Anterior cingulate cortex (tissue), 58 donors: ENCODE results near the gene SKAP2.

ENCODE experiments used
- DNase-seq, 58 donors: peaks; one replicate each; lab custom pipeline; 2025; lab: John Stamatoyannopoulos, UW

Gene SKAP2

GRCh38 chr7:26782501-26782900 lies 81.9 kb downstream of the SKAP2 start:
- DNase-seq: no peak

DNA sequence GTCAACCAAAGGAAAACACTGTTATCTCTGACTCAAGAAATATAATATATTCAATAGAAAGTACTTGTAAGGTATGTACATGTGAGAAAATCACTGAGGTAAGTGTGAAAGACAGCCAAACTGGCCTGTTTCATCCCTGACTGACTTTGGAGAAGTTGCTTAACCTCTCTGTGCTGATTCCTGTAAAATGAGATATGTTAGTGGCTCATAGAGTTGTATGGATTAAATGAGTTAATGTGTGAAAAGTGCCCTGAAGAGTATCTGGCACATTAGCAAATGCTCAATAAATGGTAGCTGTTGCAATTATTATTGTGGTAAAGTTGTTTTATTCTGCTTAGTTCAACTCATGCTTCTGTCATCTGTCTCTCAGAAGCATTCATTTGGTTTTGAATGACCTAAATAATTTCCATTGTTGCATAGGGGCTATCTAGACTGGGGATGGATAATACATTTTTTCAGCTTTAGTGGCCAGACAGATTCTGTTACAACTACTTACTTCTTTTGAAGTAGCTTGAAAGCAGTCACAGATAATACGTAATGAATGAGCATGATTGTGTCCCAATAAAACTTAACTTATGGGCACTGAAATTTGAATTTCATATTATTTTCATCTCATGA lies 84.3 kb downstream of the SKAP2 start:
- DNase-seq: no peak

DNA sequence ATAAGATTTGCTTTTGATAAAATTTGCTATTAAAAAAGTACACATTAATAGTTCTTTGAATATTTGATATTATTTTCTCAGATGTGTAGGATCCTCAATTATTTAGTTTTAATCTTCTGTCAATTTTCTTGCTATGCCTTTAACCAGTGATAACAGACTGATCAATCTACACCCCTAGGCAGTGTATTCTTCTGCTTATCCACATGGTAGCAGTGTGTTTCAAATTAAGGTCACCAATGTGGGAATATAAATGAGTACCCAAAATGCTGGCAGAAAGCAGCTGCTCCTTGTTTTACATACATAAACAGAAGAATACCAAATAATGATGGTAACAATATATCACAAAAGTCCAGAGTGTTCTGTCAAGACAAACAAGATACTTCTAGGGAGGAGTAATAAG lies 87.0 kb downstream of the SKAP2 start:
- no peak for DNase-seq

- no peak for DNase-seq
Measured at GRCh38 chr7:26760501-26760900, 103.9 kb downstream of the SKAP2 start.

DNA sequence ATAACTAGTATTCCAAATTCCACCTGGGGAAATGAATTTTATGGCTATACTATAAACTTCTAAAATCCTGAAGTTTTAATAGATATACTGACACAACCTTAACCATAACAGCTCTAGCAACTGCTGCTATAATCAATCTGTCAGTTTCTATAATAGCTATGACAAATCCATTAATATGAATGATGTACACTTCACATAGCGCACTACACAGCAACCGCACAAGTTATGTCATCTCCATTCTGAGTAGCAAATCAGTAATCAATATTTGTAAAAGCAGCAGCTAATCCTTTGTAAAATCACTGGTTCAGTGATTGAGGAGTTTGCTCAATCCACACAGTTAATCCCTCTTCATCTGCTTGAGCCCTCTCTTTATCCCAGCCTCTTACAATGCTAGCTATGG lies 105.3 kb downstream of the SKAP2 start:
- no peak for DNase-seq

- no peak for DNase-seq
Measured at GRCh38 chr7:26743205-26743604, 121.2 kb downstream of the SKAP2 start.

DNA sequence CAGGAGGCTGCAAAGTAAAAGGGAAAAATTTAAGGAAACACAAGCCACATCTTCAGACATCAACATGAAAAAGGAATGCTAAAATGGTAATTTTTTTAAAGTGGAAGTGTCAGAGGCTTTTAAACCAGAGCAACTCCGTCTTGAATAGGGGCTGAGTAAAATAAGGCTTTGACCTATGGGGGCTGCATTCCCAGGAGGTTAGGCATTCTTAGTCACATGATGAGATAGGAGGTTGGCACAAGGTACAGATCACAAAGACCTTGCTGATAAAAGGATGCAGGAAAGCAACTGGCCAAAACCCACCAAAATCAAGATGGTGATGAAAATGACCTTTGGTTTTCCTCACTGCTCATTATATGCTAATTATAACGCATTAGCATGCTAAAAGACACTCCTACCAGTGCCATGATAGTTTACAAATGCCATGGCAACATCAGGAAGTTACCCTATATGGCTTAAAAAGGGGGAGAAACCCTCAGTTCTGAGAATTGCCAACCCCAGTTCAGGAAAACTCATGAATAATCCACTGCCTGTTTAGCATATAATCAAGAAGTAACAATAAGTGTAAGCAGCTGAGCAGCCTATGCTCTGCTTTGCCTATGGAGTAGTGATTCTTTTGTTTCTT lies 128.3 kb downstream of the SKAP2 start:
- no peak for DNase-seq

- no peak for DNase-seq
Measured at GRCh38 chr7:26729150-26729775, 135.1 kb downstream of the SKAP2 start.

- DNase-seq: no peak
Measured at GRCh38 chr7:26726051-26726450, 138.3 kb downstream of the SKAP2 start.

GRCh38 chr7:26724795-26725194 lies 139.6 kb downstream of the SKAP2 start:
- no peak for DNase-seq

DNA sequence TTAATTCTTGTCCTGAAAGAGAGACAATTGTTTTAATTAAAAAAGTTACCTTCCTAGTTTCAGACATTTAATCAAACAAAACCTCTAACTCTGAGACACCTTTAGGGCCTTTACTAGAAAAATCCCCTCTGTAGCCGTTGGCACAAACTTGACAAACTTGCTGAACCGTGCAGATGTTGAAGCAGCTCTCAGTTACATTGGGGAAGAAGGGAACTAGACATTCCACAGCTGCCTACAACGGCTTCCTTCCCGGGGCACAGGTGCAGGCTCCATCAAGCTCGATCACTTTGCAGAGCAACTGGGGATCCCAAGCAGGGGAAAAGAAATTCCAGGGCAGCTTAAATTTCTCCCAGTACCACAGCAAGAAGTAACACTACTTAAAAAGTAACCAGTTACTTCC lies 141.3 kb downstream of the SKAP2 start:
- no peak for DNase-seq

DNA sequence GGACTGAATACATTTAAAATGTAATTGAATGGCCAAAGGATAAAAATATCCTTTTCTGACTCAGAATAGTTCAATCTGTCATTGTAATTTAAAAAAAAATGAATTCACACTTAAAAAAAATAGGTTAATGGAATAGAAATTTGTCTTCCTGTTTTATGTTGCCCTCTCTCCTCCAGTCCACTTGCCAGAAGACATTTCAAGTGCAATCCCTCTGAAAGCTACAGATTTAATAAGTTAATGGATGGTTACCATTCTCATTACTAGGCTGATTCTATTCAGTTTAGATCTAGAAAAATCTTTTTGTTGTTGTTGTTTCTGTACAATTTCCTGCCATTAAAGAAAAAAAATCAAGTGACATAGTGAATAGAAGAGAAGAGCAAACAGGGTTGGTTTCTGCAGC lies 142.9 kb downstream of the SKAP2 start:
- DNase-seq: no peak

DNA sequence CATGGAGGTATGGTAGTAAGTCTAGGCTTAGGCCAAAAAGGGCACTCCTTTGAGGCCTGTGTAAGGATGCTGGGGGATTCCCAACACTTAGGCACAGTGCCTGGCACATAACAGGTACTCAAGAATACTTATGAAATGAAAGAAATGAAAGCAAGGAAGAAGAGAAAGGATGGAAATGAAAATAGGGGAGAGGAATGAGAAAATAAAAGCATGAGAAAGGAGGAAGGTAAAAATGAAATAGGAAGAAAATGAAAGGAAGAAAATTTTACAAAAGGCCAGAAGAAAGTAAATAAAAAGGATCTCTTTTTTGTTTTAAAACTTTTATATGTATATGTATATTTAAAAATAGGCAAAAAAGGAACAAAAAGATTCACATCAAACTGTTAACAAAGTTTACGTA lies 146.3 kb downstream of the SKAP2 start:
- DNase-seq: no peak

- DNase-seq: no peak
Measured at GRCh38 chr7:26714438-26714837, 150.0 kb downstream of the SKAP2 start.

DNA sequence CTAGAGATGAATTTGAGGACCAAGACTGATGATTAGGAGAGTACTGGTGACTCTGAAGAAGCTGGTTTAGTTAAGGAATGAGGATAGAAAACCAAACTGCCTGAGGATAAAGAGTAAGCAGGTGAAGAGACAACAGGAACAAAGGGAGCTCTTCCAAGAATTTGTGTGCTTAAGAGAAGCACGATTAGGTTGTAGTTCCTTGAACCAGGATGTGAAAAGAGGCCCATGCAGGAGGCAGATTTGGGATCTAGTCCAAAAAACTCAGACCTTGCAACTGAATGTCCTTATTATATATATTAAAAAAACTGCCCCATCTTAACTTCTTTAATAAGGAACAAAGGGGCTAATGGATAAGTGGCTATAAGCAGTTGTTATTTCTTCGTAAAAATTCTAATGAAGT lies 150.4 kb downstream of the SKAP2 start:
- DNase-seq: no peak

GRCh38 chr7:26709210-26709990 lies 155.0 kb downstream of the SKAP2 start:
- no peak for DNase-seq

- DNase-seq: no peak
Measured at GRCh38 chr7:26705567-26705966, 158.8 kb downstream of the SKAP2 start.

DNA sequence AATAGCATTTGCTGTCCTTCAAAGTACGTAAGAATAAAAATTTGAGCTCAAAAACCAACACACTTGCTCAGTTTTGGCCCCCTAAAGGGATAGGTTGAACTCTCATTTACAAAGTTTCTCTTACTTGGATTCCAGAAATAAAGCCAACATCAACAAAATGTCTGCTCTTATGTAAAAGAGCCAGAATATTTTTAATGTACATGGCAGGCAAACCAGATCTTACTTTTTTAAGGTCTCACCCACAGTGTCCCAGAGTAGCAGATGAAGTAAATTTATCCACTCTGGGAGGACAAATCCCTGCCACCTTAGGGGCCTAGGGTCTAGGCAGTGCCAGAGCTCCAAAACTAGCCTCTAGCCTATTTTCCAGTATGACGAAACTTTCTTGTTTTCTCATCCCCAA lies 159.6 kb downstream of the SKAP2 start:
- no peak for DNase-seq

DNA sequence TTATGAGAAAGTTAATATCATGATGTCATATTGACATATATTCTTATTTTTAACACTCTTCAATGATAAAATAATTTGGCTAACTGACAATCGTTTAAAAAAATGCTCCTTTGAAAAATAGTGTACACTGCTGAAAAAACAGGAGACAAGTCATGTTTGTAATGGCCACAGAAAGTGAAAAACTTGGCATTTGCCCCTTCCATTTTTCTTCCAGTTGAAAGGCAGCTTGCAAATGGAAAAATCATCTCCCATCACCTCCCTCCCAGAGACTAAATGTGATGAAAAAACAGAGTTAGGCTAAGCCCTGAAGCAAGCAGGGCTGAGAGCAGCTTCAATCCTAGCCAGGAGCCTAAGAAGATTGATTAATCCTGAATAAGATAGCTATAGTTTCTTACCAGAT lies 160.4 kb downstream of the SKAP2 start:
- no peak for DNase-seq

DNA sequence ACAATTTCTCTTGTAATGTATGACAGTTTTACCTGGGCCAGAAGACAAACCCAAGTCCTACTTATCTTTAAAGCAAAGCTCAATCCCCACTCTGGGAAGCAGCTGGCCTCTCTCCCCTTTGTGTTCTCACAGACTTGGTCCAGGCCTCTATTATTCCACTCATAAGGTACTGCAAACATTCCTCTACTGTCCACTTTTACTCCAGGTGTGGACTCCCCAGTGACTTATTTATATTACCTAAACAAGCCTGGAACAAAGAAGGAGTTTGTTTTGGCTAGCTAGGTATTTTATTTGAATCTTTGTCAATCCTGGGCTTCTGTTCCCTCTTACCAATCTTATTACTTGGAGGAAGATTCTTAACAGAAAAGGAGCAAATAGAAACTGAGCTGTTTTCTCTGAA lies 163.5 kb downstream of the SKAP2 start:
- no peak for DNase-seq

DNA sequence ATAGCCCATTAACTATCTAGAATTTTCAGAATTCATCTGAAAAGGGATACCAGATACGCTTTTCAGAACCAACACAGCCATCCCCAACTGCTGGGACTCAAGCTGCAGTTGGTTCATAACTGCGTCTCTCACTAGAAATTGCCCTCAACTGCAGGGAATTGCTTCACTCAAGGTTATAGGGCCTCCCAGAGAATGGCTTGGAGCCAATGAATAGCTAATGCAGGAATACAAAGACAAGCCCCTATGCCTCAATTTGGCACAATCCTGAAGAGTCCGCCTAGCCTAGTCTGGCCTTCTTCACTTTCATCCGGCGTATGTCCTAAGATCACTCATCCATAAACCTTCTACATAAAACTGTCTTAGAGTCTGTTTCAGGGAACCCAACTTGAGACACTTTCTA lies 164.0 kb downstream of the SKAP2 start:
- no peak for DNase-seq

DNA sequence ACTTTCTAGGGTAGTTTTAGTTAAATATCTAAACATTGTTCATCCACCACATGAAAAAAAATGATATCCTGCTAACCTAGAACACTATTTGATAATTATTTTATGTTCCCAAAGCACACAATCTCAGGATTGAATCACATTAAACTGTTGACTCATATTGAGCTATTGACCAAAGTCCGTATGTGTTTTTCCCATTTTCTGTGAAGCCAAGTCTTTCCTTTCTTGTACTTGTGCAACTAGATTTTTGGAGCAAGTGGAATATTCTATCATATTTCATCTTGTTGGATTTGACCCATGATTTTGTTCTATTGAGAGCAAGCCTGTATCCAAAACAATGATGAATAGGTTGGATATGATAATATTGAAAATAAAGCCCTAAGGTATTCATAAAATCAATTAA lies 164.6 kb downstream of the SKAP2 start:
- DNase-seq: no peak
